Endodermal cell (in vitro differentiated cells): Measurements from ENCODE around the gene PTPRN2. TPM values are rescaled to one million over a fixed set of nuclear protein-coding genes. Genes with fewer than 3 reads are reported as not detected.

Source experiments
- DNase-seq: peaks from one replicate; pipeline ENCODE4 v3.0.0-alpha.2; 2017
- H3K27ac ChIP-seq: 2 replicates; pipeline ENCODE4 v1.5.1; 2013; ENCODE audit warnings: mild to moderate bottlenecking, low read depth, low read length, moderate library complexity
- H3K27me3 ChIP-seq: 2 replicates; pipeline ENCODE4 v1.6.1; 2013; ENCODE audit warnings: mild to moderate bottlenecking, low read length, moderate library complexity; ENCODE audit not compliant: insufficient read depth, control insufficient read depth, poor library complexity, severe bottlenecking
- H3K36me3 ChIP-seq: 2 replicates; pipeline ENCODE4 v1.7.0; 2013; ENCODE audit warnings: mild to moderate bottlenecking, low read length, moderate library complexity; ENCODE audit not compliant: control insufficient read depth, insufficient read depth
- H3K4me1 ChIP-seq: one replicate; pipeline ENCODE4 v1.7.0; 2013; ENCODE audit warnings: low read length; ENCODE audit not compliant: control insufficient read depth, insufficient read depth
- H3K4me3 ChIP-seq: 2 replicates; pipeline ENCODE4 v1.5.1; 2013; ENCODE audit warnings: mild to moderate bottlenecking, low read length, moderate library complexity
- H3K9ac ChIP-seq: 2 replicates; pipeline ENCODE4 v1.6.1; 2013; ENCODE audit warnings: mild to moderate bottlenecking, low read length, moderate library complexity; ENCODE audit not compliant: poor library complexity, severe bottlenecking; ENCODE audit errors: extremely low read depth
- H3K9me3 ChIP-seq: 2 replicates; pipeline ENCODE4 v1.6.1; 2013; ENCODE audit warnings: mild to moderate bottlenecking, low read length, moderate library complexity; ENCODE audit not compliant: control insufficient read depth
- H3K27ac Mint-ChIP-seq: 2 replicates; pipeline ENCODE4 v1.8.0; 2020; ENCODE audit warnings: mixed read lengths
- H3K27me3 Mint-ChIP-seq: 2 replicates; pipeline ENCODE4 v1.8.0; 2021; ENCODE audit warnings: mild to moderate bottlenecking, mixed read lengths; ENCODE audit not compliant: insufficient read depth
- H3K36me3 Mint-ChIP-seq: 2 replicates; pipeline ENCODE4 v1.8.0; 2020; ENCODE audit warnings: low read depth, mixed read lengths
- H3K4me1 Mint-ChIP-seq: 2 replicates; pipeline ENCODE4 v1.8.0; 2020; ENCODE audit warnings: mixed read lengths
- H3K4me3 Mint-ChIP-seq: 2 replicates; pipeline ENCODE4 v1.8.0; 2020; ENCODE audit warnings: mild to moderate bottlenecking, moderate library complexity, mixed read lengths
- H3K9me3 Mint-ChIP-seq: 2 replicates; pipeline ENCODE4 v1.8.0; 2020; ENCODE audit warnings: mild to moderate bottlenecking, mixed read lengths
- WGBS, 2 experiments: methylation state at CpG; one replicate each; pipeline versions ENCODE4 v1.1.5 to v1.1.7; 2013; ENCODE audit warnings: missing lambda C conversion rate in 2 of 2, mixed read lengths in 1 of 2; ENCODE audit not compliant: insufficient coverage in 1 of 2, insufficient read length in 1 of 2; 5-methylcytosine and 5-hydroxymethylcytosine counted together
- total RNA-seq, 2 donors: library from RNA; stranded (reverse); fragmentation: NEBNext Ultra II Directional in 1 of 2; extraction: Animal tissue kit (Norgen Biotek cat#: 25700) in 1 of 2; gene quantifications; 2 replicates in 1 of 2; 3 replicates in 1 of 2; pipeline ENCODE4 v1.2.1, GENCODE V29; 2021
- TF ChIP-seq, protein P1 (sequence below): fragments of 200-600 bp; sonication (generic); conservative IDR thresholded peaks from 2 replicates; pipeline ENCODE4 v1.5.0; 2021; ENCODE audit warnings: antibody characterized with exemption, mild to moderate bottlenecking

PTPRN2 gene
- total RNA-seq, 2 donors from 2014 or later = 0.69 to 1.2 TPM

DNA sequence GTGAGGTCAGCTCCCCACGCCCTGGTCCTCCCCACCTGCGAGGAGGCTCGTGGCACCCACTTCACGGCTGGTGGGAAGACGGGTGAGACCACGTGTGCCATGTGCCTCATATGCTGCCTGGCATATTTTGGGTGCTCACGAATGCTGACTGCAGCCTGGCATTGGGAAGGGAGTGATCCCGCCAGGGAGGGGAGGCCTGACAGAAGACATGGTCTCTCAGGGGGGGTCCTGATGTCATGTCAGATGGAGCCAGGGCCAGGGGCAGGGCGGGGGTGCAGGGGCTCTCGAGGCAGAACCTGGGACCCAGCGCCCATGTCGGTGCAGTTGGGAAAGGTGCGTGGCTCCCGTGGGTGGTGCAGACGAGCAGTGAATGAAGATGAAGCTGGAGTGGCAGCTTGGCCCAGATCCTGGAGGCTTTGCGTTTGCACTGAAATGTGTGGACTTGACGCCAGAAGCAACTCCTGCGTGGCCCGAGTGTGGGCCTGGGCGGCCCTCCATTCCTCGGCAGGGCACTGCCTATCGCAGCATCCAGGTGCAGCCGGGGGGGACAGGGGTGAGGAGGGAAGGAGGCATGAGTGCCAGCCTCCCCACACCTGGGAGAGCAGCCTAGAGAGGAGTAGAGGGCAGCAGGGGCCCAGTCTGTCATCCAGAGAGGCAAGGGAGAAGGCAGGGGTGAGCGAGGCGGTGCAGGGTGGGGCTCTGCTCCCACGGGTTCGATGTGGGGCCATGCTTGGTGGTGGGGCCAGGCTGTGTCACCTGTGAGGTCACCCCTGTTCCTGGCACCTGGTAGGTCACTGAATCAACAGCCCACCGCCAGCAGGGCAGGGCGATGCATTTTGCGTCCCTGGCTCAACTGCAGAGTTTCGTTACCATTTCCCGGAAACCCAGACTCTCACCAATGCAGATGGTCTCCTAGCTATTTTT lies 865.2 kb downstream of the PTPRN2 start:
- Mint-ChIP-seq H3K36me3 (no peaks in the 10 kb centered on the region), H3K27ac (no peak overlapping the region), H3K9me3 (no peaks in the 10 kb centered on the region), H3K4me1 (no peaks in the 10 kb centered on the region), H3K4me3 (no peak overlapping the region), H3K27me3 (peaks cover 16% of the 10 kb centered on the region)
- Histone ChIP-seq H3K4me1 (no peaks in the 10 kb centered on the region), H3K9me3 (peaks cover 70% of the 10 kb centered on the region), H3K27ac (no peak overlapping the region), H3K4me3 (no peak overlapping the region), H3K36me3 (no peaks in the 10 kb centered on the region), H3K9ac (no peak overlapping the region), H3K27me3 (no peaks in the 10 kb centered on the region)
- 82 to 85% methylated on average over 21 to 32 of the region's 32 CpGs for WGBS, 2 experiments
- DNase-seq = no peak
- TF ChIP-seq, protein P1, sequence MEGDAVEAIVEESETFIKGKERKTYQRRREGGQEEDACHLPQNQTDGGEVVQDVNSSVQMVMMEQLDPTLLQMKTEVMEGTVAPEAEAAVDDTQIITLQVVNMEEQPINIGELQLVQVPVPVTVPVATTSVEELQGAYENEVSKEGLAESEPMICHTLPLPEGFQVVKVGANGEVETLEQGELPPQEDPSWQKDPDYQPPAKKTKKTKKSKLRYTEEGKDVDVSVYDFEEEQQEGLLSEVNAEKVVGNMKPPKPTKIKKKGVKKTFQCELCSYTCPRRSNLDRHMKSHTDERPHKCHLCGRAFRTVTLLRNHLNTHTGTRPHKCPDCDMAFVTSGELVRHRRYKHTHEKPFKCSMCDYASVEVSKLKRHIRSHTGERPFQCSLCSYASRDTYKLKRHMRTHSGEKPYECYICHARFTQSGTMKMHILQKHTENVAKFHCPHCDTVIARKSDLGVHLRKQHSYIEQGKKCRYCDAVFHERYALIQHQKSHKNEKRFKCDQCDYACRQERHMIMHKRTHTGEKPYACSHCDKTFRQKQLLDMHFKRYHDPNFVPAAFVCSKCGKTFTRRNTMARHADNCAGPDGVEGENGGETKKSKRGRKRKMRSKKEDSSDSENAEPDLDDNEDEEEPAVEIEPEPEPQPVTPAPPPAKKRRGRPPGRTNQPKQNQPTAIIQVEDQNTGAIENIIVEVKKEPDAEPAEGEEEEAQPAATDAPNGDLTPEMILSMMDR = no peak

DNA sequence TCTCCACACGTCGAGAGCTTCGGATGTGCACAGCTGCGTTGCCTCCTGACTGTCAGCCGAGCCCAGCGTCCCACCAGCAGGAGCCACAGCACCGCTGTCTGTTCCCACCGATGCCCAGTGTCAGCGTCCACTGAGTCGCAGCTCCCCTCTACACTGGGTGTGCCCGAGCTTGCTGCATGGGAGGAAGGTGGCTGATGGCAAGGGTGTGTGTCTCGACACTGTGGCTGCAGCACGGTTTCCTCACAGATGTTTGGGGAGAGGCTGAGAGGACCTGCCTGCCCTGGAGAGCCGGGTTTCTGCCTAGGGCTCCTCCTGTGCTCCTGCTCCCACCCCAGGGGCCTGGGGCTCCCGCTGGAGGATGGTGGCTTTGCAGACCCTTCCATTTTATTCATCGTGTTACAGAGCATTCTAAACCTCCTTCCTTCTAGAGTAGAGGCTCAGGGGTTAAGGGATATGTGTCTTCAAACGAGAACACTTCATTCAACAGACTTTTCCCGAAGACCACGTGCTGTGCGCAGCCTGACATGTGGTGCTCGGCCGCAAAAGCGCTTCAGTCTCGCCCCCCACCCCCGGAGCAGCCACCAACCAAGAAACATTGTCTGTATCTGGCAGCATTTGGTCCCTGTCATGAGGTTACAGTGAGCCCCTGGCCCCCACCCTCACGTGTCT lies 866.0 kb downstream of the PTPRN2 start:
- no peaks in the 10 kb centered on the region for H3K27me3 ChIP-seq
- H3K27ac ChIP-seq = no peak overlapping the region
- no peak overlapping the region for H3K27ac Mint-ChIP-seq
- no peaks in the 10 kb centered on the region for H3K9me3 Mint-ChIP-seq
- H3K36me3 ChIP-seq = no peaks in the 10 kb centered on the region
- H3K4me1 ChIP-seq = no peaks in the 10 kb centered on the region
- H3K36me3 Mint-ChIP-seq = no peaks in the 10 kb centered on the region
- H3K4me1 Mint-ChIP-seq = no peaks in the 10 kb centered on the region
- no peak overlapping the region for H3K4me3 Mint-ChIP-seq
- H3K4me3 ChIP-seq = no peak overlapping the region
- H3K9me3 ChIP-seq = peaks cover 69% of the 10 kb centered on the region
- DNase-seq = no peak
- TF ChIP-seq, protein P1 = no peak
- 78 to 80% methylated on average over 10 to 26 of the region's 26 CpGs for WGBS, 2 experiments
- peaks cover 11% of the 10 kb centered on the region for H3K27me3 Mint-ChIP-seq
- H3K9ac ChIP-seq = no peak overlapping the region

DNA sequence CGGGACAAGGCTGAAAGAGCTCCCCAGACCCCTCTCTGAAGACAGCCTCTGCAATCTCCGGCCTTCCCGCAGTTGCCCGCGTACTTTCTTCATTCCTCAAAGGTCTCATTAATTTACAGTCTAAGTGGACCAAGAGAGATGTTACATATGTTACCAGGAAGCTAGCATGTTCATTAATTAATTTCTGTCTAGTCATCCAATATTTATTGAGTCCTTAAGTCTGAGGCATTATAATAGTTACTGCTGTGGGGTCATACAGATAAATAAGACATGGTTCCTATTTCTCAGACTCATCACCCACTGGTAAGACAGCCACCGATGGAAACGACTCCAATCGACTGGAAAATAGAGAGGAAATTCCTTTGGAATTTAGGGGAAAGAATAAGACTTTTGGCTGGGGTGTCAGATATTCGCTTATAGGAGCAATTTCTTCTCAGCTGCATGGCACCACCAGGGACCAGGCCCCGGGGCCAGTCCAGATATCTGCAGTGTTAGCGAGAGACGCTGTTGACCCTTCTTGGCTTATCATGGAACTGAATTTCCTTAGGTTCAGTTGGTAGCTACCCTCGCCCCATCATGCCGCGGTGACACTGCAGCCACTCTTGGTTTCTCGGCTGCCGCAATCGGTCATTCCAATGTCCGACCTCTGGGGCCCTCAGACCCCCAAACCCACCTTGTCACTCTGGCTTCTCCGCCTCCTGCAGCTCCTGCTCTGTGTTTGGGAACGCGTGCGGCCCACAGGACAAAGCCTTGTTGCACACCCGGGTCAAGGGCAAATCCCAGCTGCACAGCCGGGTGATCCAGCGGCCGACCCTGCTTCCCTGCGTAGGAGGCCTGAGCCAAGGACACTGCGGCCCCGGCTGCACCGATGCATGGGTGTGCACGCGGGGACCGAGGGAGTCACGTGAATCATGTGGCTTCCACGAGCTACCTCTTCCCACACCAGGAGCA lies 867.6 kb downstream of the PTPRN2 start:
- DNase-seq = no peak
- H3K4me1 Mint-ChIP-seq = no peaks in the 10 kb centered on the region
- peaks cover 4% of the 10 kb centered on the region for H3K27me3 Mint-ChIP-seq
- 86 to 87% methylated on average over 28 to 36 of the region's 36 CpGs for WGBS, 2 experiments
- H3K36me3 Mint-ChIP-seq = no peaks in the 10 kb centered on the region
- H3K9me3 Mint-ChIP-seq = peaks cover 4% of the 10 kb centered on the region
- no peak overlapping the region for H3K27ac Mint-ChIP-seq
- no peaks in the 10 kb centered on the region for H3K4me1 ChIP-seq
- H3K4me3 Mint-ChIP-seq = no peak overlapping the region
- H3K9me3 ChIP-seq = peaks cover 66% of the 10 kb centered on the region
- H3K9ac ChIP-seq = no peak overlapping the region
- H3K27ac ChIP-seq = no peak overlapping the region
- no peaks in the 10 kb centered on the region for H3K27me3 ChIP-seq
- H3K36me3 ChIP-seq = no peaks in the 10 kb centered on the region
- TF ChIP-seq, protein P1 = no peak
- H3K4me3 ChIP-seq = no peak overlapping the region
